ENCODE measurements around the gene CLOCK.

DNA sequence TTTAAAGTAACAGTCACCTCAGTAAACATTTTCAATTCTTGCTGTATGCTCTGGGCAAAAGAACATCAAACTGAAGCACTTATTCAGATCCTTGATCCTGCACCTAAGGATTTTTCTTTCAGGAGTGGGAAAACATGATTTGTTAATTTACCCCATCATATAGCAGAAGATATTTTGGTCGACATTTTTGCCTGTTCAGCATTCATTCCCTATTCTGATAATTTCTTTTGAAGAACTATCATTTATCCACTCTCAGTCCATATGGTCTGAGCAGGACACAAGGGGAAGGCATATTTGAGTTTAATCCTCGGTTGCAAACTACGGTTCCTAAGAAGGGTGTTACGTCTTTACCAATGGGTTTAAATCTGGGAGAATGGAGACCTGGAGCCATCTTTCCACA, 1.2 kb upstream of the CLOCK start:
- TF ChIP-seq, protein P1, sequence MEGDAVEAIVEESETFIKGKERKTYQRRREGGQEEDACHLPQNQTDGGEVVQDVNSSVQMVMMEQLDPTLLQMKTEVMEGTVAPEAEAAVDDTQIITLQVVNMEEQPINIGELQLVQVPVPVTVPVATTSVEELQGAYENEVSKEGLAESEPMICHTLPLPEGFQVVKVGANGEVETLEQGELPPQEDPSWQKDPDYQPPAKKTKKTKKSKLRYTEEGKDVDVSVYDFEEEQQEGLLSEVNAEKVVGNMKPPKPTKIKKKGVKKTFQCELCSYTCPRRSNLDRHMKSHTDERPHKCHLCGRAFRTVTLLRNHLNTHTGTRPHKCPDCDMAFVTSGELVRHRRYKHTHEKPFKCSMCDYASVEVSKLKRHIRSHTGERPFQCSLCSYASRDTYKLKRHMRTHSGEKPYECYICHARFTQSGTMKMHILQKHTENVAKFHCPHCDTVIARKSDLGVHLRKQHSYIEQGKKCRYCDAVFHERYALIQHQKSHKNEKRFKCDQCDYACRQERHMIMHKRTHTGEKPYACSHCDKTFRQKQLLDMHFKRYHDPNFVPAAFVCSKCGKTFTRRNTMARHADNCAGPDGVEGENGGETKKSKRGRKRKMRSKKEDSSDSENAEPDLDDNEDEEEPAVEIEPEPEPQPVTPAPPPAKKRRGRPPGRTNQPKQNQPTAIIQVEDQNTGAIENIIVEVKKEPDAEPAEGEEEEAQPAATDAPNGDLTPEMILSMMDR (IDR thresholded peaks at IDR 0.05 in 4 of 5, conservative IDR thresholded peaks at IDR 0.05 in 1 of 5), result no peak
- TF ChIP-seq POLR2A (IDR thresholded peaks at IDR 0.05), result no peak
